Activated CD8-positive, alpha-beta memory T cell treated with anti-CD3 and anti-CD28 coated beads for 24 hours (primary cell): ENCODE results near the gene LRRC57.

ENCODE experiments used
- DNase-seq: peaks from one replicate; pipeline ENCODE4 v3.0.0-alpha.2; 2020

Gene LRRC57

DNA sequence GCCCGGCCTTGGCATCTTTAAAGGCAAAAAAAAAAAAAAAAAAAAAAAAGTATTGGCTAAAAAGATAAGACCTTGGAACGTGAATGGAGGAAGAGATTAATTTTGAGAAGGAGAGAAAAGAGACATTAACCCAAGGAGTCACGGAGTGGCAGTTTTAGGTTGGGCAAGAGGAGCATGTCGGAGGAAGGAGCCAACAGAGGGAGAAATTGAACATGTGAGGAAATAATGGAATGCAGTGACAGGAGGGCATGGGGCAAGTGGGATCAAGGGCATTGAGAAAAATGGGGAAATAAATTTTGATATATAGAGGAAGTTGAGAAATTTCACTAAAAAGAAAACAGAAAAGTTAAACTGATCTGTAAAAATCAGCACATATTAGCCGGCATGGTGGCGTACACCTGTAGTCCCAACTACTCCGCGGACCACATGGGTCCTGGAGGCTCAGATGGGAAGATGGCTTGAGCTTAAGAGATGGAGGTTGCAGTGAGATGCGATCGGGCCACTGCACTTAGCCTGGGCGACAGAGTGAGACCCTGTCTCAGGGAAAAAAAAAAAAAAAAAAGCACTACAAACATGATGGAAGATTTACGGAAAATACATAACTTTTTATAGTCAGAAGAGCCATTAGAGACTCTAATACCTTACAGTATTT lies 1.3 kb upstream of the LRRC57 start:
- DNase-seq, result no peak

DNA sequence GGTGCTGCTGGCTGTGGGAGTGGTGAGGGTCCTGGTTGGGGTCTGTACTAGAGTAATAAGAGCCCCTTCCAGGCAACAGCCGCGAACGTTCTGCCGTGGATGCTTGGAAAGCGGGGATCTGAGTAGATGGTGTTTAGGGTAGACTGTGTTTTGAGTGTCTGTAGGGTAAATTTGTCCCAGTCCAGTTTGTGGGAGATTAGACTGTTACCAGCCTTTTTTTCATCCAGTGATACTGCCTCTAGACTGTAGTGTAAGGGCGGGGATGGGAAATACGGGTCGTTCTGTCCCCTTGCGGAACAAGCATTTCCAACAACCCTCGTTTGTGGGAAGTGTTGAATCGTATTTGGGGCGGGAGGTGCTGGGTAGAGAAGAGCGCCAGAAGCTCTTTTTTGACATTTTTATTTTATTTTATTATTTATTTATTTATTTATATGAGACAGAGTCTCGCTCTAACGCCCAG lies 469 bp upstream of the LRRC57 start:
- DNase-seq, result no peak

DNA sequence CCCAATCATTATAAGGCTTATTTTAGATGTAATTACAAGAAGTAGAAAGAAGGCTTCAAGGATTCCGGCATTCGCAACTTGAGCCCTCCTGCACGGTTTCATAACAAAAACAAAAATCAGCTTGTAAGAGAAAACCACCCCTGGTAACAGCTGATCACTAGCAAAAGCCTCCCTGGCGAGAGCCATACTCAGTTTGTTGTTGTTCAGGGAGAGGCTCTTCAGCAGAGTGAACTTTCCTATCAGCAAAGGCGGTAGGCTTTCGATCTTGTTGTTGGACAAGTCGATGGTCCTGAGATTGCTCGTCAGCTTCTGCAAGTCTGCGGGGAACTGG lies 710 bp downstream of the LRRC57 start:
- DNase-seq, result no peak

DNA sequence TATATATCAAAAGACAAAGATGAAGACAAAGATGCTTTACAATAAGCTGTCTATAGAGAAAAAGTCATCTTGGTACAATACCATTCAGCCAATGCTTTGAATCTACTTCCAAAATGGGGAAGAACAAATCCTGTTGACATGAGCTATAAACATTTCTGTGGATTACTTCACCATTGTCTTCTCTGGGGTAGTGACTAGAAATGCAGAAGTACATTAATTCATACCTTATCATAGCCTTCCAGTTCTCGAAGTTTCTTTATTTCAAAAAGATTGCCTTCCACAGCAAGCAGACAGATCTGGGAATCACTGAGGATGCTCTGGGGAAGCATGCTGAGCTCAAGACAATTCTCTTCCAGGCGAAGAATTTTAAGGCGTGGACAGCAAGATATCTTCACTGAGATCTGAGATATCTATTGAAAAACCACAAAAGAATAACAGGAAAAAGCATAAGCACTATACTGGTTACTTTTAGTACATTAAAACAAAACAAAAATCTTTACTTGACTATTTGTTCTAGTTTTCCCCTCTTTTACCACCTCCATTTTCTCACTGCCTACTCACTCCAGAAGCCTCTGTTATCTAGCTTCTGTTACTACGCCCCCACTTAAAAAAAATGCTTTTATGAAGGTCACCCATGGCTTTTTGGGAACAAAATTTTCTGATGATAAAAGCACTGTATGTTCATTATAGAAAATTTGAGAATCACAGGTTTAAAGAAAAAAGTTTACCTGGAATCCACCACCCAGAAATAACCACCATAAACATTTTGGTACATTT lies 3.6 kb downstream of the LRRC57 start:
- DNase-seq, result no peak

DNA sequence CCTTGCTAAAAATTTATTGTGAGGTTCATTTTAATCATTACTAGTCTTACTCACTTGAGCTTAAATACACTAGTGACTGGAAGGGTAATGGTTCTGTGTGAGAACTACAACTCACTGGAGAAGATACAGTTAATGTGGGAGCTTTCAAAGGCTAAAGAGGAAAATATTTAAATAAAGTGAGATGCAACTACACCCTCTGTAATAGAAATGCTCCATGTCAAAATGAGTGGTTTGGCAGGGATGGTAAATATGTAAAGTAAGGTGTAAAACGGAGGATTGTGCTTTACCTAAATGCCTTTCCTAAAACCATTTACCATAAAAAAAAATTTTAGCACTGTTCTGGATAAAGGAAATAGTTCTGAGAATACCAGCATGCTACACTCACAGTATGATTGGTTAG lies 15.3 kb downstream of the LRRC57 start:
- no peak for DNase-seq

DNA sequence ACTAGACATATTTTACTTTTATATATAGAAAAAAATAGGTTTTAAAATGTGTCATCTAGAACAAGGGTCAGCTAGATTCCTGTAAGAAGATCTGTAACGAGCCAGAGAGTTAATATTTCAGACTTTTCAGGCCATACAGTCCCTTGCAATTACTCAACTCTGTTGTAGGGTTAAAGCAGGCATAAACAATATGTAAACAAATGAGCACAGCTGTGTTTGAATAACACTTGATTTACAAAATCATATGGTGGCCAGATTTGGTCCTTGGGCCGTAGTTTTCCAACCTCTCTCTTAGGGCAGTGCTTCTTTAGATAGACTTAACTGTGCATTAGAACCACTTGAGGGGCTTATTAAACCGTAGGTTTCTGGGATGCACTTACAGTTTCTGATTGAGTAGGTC lies 19.6 kb downstream of the LRRC57 start:
- DNase-seq, result no peak

DNA sequence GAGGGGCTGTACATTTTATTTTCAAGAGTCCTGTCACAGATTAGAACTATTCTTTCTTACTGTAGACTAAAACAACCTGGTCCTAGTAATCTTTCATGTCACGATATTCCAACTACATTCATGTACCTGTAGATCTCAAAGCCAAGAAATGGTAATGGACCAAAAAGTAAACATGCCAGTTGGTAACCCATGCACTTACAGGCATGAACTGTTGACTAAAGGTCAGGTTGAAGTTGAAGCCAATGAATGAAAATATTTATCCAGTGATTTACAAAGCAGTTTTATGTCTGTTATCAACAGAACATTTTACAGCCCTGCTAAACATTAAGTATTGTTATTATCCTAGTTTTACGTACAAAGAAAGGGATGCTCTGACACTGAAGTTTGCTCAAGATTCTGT lies 25.3 kb downstream of the LRRC57 start:
- DNase-seq, result no peak

DNA sequence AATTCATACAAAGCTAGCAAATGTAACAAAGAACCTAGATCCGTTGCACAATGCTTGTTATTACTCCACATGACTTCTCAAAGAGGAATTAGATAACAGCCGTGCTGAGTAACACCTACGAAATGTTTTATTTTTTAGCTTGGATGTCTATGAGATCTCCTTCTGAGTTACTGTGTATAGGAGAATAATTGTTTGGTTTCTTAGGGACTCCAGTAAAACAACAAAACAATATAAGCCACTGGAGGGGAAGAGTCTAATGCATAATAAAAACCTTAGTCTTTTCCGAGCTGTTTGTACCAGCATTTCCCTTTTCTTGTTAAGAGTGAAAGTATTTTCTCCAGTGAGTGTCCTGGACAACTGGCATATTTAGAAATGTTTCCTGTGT lies 37.6 kb downstream of the LRRC57 start:
- DNase-seq, result no peak

DNA sequence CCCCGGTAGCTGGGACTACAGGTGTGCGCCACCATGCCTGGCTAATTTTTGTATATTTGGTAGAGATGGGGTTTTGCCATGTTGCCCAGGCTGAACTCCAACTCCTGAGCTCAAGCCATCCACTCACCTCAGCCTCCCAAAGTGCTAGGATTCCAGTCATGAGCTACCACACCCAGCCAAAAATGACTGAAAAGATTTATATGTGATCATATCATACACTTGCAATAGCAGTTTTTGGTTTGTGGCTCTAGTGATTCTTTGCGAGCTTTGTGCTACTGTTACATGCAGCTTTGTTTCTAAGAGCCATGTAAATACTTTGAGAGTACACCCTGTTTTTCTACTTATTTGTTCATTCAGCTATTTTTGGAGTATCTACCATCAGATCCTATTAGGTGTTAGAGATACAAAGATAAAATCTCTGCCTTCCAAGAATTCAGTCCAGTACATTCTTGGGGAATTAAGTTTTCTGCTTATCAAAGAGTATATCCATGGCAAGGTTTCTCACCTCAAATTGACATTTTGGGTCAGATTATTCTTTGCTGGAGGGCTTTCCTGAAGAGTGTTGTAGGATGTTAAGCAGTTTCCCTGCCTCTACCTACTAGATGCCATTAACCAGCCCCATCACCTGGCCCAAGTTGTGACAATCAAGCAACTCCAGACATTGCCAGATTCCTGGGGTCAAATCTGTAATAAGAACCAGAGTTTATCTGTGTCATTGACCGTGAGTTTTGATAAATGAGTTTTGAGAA lies 38.2 kb downstream of the LRRC57 start:
- no peak for DNase-seq

DNA sequence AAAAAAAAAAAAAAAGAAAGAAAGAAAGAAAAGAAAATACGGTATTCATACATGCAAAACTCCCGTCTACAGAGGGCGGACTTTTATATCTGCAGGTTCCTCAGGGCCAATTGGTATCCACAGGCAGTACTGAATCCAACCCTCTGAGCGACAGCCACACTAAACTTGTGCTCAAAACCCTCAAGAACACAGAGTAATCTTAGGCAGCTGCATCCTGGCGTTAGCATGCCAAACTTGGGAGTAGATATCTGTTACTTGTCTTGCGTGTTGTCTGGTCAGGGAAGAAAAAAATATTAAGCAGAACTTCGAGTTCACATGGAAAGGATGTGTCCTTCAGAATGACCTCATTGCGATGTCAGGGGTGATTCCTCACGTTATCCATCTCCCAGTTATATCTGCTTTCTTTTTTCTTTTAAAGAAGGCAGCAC lies 40.3 kb downstream of the LRRC57 start:
- DNase-seq, result no peak

DNA sequence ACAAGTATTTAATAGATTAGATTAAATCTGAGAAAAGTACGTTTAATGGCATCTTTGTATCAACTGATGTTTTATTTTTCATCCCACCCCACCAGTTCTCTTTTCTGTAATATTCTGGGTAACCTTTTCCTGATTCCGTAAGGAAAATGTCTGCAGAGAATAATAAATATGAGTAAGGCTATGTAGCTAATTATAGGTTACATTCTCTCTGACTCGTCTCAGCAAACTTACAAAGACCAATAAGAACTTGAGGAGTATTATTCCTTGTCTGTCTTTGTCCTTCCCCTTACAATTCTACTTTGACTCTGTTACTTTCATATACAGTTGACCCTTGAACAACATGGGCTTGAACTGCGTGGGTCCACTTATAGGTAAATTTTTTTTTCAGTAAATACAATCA lies 41.1 kb downstream of the LRRC57 start:
- DNase-seq, result no peak

DNA sequence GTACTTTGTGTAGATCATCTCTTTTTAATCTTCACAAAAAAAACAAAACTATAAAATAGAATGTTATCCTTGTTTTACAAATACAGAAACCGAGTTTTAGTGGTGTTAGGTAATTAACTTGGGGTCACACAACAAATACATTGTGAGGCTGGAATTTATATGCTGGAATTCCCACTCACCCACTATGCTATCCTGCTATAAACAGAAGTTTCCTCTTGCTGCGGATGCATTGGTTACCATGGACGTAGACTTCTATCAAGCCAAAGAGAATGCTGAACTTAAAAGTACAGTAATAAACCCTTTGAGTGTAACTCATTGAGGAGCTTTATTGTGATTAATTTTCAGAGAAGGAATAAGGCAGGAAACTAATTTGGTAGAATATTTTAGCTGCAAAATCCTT lies 44.0 kb downstream of the LRRC57 start:
- no peak for DNase-seq

DNA sequence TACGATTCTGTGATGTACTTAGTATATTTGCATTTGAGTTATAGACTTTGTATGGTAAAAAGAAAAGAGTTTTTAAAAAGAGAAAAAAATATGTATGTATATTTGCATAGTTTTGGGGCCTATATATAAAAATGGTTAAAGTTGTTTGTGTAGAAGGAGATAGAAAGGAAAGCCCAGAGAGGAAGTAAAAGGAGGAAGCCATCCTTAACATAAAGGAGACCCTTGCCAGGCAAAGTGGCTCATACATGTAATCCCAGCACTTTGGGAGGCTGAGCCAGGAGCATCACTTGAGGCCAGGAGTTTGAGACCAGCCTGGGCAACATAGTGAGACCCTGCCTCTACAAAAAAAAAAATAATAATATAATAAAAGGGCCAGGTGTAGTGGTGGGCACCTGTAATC lies 44.8 kb downstream of the LRRC57 start:
- no peak for DNase-seq

DNA sequence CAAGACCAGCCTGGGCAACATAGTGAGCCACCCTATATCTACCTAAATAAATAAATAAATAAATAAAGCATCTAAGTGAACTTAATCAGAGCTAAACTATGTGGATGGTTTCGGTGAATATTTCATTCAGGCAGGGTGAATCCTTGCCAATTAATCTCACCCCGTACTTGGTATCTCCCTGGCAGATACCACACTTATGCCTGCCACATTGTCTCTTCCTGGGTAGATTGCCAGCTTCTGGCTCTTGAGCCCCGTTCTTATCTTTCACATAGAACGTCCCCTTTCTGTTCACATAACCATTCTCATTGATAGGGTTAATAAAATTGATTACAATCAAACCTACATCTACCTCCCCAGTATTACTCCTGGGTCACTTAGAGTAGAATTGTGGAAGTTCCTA lies 46.1 kb downstream of the LRRC57 start:
- DNase-seq, result no peak

DNA sequence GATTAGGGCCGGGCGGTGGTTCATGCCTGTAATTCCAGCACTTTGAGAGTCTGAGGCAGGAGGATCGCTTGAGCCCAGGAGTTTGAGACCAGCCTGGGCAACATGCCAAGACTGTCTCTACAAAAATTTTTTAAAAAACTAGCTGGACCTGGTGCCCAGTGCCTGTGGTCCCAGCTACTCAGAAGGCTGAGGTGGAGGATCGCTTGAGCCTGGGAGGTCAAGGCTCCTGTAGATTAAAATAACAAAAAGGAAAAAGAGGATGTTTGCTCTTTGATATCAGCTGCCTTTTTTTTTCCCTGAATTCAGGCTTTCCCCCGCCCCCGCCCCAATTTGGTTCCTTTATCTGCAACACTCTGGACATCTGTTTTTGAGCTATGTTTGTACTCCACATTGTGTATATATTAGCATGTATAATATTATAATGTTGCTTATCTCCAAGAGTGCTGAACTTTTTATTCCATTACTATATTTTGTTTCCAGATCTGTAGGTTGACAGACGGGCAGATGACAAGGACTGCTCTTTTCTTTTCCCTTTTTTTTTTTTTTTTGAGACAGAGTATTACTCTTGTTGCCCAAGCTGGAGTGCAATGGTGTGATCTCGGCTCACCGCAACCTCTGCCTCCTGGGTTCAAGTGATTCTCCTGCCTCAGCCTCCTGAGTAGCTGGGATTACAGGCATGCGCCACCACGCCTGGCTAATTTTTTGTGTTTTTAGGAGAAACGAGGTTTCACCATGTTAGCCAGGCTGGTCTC lies 48.6 kb downstream of the LRRC57 start:
- no peak for DNase-seq

DNA sequence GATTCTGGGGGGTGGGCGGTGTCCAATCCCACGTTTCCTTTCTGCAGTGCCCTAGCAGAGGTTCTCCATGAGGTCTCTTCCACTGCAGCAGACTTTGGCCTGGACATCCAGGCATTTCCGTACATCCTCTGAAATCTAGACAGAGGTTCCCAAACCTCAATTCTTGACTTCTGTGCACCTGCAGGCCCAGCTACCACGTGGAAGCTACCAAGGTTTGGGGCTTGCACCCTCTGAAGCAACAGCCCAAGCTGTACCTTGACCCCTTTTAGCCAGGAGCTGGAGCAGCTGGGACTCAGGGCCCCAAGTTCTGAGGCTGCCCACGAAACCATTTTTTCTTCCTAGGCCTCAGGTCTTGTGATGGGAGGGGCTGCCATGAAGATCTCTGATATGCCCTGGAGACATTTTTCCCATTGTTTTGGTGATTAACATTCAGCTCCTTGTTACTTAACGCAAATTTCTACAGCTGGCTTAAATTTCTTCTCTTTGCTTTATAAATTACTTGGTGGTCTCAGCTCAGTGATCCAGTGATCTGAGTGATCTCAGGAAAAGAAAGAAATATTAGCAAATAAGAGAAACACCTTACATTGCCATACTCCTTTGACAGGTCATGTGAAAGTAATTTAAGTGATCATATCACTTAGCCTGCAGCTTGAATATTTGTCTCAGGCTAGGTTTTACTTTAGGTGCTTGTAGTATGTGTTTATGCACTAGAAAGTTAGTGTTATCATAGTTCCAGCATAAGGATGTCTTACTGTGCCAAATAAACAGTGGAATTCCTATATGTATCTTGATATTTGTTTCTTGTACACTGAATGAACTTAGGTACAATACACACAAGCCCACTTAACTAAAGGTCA lies 50.2 kb downstream of the LRRC57 start:
- no peak for DNase-seq

DNA sequence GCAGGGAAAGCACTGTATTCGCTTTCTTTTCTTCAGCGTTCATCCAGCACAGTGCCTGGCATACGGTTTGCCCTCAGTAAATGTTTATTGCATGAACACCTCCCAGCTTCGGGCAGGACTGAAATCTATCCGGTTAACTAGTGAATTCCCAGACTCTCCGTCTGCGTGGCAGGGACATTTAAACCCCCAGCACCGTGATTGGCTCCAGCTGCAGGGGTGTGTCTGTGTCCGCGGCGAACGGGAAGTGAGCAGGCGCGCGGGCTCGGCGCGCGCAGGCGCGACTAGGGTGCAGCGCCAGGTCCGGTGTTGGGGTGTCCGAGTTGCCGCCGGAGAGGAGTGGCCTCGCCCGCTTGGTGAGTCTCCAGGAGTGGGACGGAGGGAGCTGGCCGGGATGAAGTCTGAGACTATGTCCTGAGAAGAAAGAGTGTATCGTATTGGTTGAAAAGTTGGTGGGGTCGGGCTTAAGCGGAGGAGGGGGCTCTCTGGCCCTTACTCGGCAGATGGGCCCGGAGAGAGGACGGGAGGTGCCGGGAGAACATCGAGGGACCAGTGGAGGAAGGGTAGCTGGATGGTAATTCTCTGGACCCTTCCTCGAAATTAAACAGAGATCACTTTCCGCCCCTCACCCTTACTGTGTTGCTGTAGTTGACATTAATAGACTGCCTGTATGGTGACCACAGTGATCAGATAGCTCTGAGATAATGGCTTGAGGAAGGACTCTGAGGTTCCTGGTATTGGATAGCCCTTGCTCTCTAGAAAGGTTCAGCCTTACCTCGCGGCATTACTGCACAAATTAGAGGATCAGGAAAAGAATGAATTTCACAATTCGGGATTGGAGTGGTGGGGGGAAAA lies 53.0 kb downstream of the LRRC57 start, which contains the start of gene SNAP23:
Gene SNAP23, plus strand, starts transcription at position 274 of the 852 bp plus-strand sequence. CDS start 16,213 bp downstream, outside the sequence.
- DNase-seq, result peak; percentile 89

DNA sequence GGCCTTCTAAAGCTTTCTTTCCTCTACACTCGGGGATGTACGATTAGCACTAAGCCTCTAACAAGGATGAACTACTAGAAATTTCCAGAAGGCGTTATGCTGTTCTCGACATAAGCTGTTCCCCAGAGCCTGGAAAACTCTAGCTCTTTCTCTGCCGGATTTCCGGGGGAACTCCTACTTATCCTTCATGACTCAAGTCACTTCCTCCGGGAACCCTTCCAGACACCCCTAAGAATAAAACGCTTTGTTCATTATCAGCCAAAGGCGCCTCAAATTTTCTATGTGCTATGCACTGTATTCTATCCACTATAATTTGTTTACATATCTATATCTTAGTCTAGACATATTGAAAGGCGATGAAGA lies 53.6 kb downstream of the LRRC57 start:
- no peak for DNase-seq

DNA sequence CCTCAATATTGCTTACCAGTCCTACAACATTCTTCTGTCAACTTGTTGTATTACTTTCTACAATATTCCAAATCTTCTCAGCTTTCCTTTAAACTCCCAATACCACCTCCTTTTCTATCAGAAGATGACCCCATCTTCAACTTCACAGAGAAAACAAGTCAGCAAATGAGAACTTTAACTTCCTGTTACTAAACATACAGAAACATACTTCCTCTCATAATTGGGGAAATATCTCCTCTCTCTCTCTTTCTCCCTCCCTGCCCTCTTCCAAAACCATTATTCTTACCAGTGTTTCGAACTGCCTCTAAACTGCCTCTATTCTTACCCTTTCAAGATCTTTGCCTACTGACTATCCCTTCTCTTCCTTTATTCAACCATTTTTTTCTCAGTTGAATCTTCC lies 54.9 kb downstream of the LRRC57 start:
- DNase-seq, result no peak

DNA sequence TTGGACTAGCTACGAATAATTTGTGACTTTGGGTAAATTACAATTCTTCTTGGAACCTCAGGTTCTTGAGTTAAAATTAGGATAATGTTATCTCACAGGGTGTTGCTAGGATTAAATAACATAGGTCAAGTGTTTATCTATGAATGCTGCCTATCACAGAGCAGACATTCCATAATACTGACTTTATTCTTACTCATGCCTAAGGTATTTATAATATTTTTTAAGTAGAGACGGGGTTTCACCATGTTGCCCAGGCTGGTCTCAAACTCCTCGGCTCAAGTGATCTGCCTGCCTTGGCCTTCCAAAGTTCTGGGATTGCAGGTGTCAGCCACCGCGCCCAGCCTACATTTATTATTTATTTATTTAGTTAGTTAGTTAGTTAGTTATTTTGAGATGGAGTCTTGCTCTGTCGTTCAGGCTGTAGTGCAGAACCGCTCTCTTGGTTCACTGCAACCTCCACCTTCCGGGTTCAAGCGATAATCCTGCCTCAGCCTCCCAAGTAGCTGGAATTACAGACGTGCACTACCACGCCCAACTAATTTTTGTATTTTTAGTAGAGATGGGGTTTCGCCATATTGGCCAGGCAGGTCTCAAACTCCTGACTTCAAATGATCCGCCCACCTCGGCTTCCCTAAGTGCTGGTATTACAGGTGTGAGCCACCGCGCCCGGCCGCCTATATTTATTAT lies 56.9 kb downstream of the LRRC57 start:
- no peak for DNase-seq
